ENCODE measurements around the gene MVB12B.

Gene MVB12B

DNA sequence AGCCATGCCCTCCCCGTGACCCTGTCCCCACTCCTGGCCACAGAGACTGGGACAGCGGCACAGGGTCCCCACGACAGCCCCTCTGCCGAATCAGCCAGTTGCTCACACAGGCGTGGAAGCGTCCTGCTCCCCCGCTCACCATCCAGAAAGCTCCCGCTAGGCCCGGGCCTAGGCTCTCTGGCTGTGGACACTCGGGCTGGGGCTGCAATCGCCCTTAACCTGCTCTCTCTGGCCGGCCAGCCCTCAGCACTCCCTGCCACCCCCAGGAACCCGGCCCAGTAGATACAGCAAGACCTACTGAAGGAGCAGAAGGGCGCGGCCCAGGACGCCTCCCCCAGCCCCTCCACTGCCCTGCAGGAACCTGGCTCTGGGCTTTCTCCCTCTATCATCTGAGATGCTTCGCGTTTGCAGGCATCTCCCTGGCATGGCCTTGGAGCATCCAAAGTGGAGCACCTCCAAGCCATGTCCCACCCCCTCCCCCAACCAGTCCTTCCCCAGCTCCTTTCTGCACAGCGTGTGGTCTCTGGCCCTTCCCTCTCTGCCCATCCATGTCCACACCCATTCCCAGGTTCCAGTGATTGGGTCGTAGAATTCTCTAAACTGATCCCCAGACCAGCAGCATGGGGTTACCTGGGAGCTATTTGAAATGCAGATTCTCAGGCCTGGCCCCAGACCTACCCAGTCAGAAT lies 173.4 kb downstream of the MVB12B start:
- DNase-seq (ENCODE audit: low spot score) (peak; percentile 59), ATAC-seq (ENCODE audit: low read depth) (no peak)
- H3K4me3 ChIP-seq (ENCODE audit: severe bottlenecking), result peak overlapping the region; percentile 26
- no peaks in the 10 kb centered on the region for H3K27me3 ChIP-seq (ENCODE audit: insufficient read depth, poor library complexity, severe bottlenecking)
- no peak overlapping the region for H3K27ac ChIP-seq (ENCODE audit: poor library complexity, severe bottlenecking)
- no peaks in the 10 kb centered on the region for H3K9me3 ChIP-seq (ENCODE audit: severe bottlenecking)
- TF ChIP-seq, protein P1, sequence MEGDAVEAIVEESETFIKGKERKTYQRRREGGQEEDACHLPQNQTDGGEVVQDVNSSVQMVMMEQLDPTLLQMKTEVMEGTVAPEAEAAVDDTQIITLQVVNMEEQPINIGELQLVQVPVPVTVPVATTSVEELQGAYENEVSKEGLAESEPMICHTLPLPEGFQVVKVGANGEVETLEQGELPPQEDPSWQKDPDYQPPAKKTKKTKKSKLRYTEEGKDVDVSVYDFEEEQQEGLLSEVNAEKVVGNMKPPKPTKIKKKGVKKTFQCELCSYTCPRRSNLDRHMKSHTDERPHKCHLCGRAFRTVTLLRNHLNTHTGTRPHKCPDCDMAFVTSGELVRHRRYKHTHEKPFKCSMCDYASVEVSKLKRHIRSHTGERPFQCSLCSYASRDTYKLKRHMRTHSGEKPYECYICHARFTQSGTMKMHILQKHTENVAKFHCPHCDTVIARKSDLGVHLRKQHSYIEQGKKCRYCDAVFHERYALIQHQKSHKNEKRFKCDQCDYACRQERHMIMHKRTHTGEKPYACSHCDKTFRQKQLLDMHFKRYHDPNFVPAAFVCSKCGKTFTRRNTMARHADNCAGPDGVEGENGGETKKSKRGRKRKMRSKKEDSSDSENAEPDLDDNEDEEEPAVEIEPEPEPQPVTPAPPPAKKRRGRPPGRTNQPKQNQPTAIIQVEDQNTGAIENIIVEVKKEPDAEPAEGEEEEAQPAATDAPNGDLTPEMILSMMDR (IDR thresholded peaks at IDR 0.05; ENCODE audit: poor library complexity, severe bottlenecking), result no peak
- no peaks in the 10 kb centered on the region for H3K4me1 ChIP-seq (ENCODE audit: insufficient read depth, poor library complexity, severe bottlenecking)
- H3K36me3 ChIP-seq (ENCODE audit: low read depth), result no peaks in the 10 kb centered on the region

DNA sequence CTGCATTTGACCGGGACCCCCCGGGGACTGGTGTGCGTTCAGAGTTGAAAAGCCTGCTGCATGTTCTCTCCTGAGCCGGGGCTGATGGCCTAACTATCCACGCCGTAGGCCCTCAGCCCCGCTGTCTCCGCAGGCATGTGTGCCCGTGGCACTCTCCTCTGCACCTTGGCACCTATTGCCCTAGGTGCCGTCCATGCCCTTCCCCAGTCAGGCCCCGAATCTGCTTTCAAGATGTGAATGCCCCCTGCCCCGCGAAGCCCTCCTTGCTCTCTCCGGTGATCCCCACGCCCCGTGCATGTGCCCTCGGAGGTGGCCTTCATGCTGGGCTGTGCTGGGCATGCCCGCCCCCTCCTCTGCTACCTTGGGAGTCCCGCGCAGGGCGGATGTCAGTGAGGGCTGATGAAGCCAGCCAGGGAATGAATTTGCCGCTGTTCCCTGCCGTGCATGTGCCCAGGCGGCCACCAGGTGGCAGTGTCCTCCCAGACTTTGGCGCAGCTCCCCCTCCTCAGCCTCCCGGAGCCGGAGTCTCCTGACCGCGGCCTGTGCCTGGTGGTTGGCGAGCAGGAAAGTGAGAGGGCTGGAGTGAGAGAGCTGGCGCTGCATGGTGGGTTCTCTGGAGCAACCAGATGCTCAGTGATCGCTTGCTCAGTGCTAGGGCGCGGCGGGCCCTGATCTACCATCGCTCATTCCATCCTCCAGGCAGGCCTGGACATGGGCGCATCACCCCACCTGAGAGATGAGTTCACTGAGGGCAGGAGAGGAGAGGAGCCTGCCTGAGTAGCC lies 174.2 kb downstream of the MVB12B start:
- DNase-seq (ENCODE audit: low spot score) (peak; percentile 73), ATAC-seq (ENCODE audit: low read depth) (peak; percentile 74)
- H3K4me3 ChIP-seq (ENCODE audit: severe bottlenecking), result no peak overlapping the region
- TF ChIP-seq, protein P1 (IDR thresholded peaks at IDR 0.05; ENCODE audit: poor library complexity, severe bottlenecking), result peak; percentile 89
- no peaks in the 10 kb centered on the region for H3K9me3 ChIP-seq (ENCODE audit: severe bottlenecking)
- no peaks in the 10 kb centered on the region for H3K27me3 ChIP-seq (ENCODE audit: insufficient read depth, poor library complexity, severe bottlenecking)
- H3K36me3 ChIP-seq (ENCODE audit: low read depth), result no peaks in the 10 kb centered on the region
- H3K27ac ChIP-seq (ENCODE audit: poor library complexity, severe bottlenecking), result no peak overlapping the region
- H3K4me1 ChIP-seq (ENCODE audit: insufficient read depth, poor library complexity, severe bottlenecking), result no peaks in the 10 kb centered on the region

DNA sequence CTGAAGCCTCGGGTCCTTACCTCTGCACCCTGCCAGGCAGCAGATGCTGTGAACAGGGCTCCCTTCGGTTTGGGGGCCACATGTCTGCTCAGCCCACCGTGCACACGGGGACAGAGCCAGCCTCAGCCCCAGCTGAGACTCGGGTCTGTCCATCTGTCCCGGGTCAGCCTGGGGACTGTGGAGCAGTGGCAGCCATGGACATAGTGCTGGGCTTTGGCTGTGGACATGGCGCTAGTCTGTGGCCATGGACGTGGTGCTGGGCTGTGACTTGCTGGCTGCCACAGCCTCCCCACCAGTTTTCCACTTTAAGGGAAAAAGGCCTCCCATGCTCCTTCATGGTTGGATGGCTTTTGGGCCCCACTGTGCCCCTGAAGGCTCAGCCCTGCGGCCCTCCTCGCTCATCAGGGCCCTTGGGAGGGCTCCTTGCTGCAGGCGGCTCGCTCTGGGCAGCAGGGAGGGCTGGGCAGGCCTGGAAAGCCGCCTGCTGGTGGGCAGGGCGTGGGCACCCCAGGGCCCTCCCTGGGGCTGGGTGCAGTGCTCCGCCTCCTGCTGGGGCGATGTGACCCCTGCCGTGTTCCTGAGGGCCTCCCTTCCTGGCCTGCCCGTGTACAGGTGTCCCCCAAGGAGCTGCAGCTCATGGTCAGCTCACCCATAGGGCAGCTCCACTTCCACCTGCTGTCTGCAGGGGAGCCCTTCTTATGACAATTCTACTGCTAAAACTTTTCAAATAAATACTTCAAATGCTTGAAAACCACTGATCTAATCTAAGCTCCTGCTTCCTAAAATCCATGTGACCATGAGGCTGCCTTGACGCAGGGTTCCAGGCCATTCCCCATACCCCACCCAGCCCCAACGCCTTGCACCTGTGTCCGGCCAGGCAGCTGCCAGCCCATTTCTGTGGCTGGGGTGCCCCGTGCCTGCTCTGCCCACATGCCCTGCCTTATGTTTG lies 175.0 kb downstream of the MVB12B start:
- H3K36me3 ChIP-seq (ENCODE audit: low read depth), result no peaks in the 10 kb centered on the region
- TF ChIP-seq, protein P1 (IDR thresholded peaks at IDR 0.05; ENCODE audit: poor library complexity, severe bottlenecking), result no peak
- ATAC-seq (ENCODE audit: low read depth) (no peak), DNase-seq (ENCODE audit: low spot score) (peak; percentile 32)
- H3K27ac ChIP-seq (ENCODE audit: poor library complexity, severe bottlenecking), result no peak overlapping the region
- H3K27me3 ChIP-seq (ENCODE audit: insufficient read depth, poor library complexity, severe bottlenecking), result no peaks in the 10 kb centered on the region
- H3K4me3 ChIP-seq (ENCODE audit: severe bottlenecking), result no peak overlapping the region
- no peaks in the 10 kb centered on the region for H3K9me3 ChIP-seq (ENCODE audit: severe bottlenecking)
- no peaks in the 10 kb centered on the region for H3K4me1 ChIP-seq (ENCODE audit: insufficient read depth, poor library complexity, severe bottlenecking)

DNA sequence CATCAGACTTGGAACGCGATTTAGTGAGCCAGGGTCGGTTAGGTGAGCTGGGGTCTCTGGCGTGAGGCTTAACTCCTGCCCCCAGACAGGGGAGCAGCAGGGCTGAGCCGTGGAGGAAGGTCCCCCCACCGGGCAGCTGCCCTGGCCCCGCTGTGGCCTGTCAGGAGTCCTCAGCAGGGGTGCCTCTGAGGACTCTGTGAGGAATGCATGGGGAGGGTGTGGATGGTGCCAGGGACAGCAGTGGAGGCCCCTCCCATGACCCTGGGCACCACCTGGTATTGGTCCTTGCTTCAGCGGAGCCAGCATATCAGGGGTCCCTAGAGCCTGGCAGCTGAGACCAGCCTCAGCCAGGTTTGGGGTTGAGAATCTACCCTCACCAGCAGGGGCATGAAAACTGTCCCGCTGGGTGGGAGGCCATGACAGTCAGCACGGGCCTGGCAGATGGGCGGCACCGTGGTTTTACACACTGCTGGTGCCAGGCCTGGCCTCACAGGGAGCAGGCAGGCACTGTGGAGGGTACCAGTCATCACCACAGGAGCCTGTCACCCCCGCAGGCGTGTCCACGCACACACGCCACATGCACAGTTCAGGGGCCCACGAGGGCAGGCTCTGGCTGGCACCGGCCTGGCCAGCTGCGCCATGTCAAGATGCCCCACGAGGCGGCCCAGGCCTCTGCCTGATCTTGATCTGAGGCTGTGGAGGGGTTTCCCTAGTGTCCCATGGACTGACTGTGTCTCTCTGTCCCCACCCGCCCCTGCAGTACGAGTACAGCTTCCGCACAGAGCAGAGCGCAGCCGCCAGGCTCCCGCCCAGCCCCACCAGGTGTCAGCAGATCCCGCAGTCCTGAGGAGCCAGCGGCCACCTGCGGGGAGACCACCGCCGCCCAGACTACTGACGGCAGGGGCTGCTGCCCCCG lies 176.0 kb downstream of the MVB12B start:
- ATAC-seq (ENCODE audit: low read depth) (no peak), DNase-seq (ENCODE audit: low spot score) (peak; percentile 51)
- no peak overlapping the region for H3K4me3 ChIP-seq (ENCODE audit: severe bottlenecking)
- no peaks in the 10 kb centered on the region for H3K36me3 ChIP-seq (ENCODE audit: low read depth)
- no peak overlapping the region for H3K27ac ChIP-seq (ENCODE audit: poor library complexity, severe bottlenecking)
- no peaks in the 10 kb centered on the region for H3K4me1 ChIP-seq (ENCODE audit: insufficient read depth, poor library complexity, severe bottlenecking)
- H3K9me3 ChIP-seq (ENCODE audit: severe bottlenecking), result no peaks in the 10 kb centered on the region
- TF ChIP-seq, protein P1 (IDR thresholded peaks at IDR 0.05; ENCODE audit: poor library complexity, severe bottlenecking), result no peak
- no peaks in the 10 kb centered on the region for H3K27me3 ChIP-seq (ENCODE audit: insufficient read depth, poor library complexity, severe bottlenecking)

Measured in RWPE2 (cell line).